Stimulated activated naive CD4-positive, alpha-beta T cell (primary cell): ENCODE results near the gene FEM1A.
"Not testable (repeated sequence)": the region's sequence is repeated elsewhere in the genome, so short reads cannot be mapped to it uniquely, and the experiment has no call there.

Experiments
- DNase-seq, 6 experiments: peaks; one replicate each; lab custom pipeline; 2025; lab: John Stamatoyannopoulos, UW

FEM1A gene, protein sequence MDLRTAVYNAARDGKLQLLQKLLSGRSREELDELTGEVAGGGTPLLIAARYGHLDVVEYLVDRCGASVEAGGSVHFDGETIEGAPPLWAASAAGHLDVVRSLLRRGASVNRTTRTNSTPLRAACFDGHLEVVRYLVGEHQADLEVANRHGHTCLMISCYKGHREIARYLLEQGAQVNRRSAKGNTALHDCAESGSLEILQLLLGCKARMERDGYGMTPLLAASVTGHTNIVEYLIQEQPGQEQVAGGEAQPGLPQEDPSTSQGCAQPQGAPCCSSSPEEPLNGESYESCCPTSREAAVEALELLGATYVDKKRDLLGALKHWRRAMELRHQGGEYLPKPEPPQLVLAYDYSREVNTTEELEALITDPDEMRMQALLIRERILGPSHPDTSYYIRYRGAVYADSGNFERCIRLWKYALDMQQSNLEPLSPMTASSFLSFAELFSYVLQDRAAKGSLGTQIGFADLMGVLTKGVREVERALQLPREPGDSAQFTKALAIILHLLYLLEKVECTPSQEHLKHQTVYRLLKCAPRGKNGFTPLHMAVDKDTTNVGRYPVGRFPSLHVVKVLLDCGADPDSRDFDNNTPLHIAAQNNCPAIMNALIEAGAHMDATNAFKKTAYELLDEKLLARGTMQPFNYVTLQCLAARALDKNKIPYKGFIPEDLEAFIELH

DNA sequence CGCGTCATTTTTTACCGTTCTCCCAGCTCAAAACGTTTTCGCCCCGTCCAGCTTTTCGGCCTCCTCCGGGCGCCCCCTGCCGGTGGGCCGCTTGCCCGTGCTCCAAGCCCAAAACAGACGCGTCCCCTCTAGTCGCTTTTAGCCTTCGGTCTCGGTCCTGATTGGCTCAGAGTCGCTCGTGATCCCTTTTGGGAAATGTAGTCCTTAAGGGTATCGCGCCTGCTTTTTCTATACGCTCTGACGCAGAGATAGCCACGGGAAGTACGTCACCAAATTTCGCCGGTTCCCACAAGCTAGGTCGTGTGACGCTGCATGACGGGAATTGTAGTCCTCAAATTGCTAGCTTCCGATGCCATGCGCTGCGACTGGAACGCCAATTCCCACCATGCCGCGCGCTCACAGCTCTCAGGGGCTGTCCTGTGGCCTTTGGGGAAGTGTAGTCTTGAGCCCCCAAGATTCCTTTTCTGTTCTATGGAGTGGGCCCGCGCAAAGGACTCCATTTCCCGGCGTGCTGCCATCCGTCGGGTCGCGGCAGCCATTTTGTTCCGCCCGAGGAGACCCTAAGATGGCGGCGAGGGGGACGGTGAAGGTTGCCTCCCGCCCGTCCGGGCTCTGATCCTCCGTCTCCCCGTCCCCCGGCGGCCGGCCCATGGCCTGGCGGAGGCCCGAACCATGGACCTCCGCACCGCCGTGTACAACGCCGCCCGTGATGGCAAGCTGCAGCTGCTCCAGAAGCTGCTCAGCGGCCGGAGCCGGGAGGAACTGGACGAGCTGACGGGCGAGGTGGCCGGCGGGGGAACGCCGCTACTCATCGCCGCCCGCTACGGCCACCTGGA is at the start of gene FEM1A:
TSS of gene FEM1A (plus strand) at position 552 of the 836 bp plus-strand sequence. CDS start at position 673, 121 bp downstream.
- peak; percentile 95 to 100 (median 99) for DNase-seq

DNA sequence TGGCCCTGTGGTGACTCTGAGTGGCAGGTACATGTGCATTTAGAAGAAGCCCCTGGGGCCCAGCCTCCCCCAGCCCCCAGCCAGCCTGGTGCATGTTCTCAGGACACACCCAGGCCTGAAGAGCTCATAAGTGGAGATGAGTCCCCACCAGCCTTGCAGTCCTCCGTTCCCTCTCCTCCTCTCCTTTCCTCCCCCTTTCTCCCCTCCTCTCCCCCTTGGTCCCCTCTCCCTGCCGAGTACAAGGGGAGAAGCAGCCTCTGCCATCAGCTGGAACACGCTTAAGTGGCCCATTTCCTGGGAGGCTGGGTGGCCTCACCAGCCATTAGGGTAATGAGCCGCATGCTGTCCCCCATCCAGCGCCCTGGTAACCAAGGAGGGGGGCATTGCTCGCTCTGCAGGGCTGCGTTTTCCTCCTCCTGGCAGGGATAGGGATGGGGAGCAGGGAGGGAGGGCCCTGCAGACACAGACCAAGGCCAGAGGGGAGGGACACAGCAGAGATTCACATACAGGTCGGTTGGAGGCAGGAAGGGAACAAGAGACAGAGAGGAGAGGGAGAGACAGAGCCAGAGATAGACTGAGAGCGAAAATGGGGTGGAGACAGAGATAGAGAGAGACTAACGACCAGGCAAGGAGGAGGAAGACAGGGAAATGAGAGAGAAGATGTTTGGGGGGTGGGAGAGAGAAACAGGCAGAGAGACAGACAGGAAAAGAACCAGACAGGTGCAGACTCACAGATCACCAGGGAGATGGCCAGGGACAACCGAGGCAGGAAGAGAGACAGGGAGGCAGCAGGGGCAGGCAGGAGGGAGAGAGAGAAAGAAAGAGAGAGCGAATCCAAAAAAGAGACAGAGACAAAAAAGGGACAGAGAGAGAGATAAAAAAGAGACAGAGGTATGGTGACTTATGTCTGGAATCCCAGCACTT is 48.5 kb upstream of the FEM1A start:
- DNase-seq = no peak

DNA sequence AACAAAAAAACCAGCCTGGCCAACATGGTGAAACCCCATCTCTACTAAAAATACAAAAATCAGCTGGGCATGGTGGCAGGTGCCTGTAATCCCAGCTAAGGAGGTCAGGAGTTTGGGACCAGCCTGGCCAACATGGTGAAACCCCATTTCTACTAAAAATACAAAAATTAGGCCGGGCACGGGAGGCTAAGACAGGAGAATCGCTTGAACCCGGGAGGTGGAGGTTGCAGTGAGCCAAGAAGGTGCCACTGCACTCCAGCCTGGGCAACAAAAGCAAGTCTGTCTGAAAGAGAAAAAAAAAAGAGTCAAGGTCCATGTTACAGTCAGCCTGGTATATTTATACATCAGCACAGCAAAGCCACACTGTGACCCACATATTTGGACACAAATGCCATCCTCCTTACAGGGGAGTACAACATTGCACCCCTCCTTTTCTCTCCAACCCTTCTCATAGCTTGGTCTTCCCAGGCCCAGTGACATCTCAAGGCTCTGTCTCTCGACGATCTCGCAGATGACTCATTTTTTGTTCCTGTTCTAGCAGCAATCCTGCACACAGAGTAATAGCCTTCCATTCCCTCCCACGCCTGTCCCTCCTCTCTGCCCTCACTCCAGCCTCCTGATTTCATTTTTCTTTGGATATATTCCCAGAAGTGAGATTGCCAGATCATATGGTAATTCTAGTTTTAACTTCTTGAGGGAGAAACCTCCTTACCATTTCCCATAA is 46.9 kb upstream of the FEM1A start:
- DNase-seq = no peak

DNA sequence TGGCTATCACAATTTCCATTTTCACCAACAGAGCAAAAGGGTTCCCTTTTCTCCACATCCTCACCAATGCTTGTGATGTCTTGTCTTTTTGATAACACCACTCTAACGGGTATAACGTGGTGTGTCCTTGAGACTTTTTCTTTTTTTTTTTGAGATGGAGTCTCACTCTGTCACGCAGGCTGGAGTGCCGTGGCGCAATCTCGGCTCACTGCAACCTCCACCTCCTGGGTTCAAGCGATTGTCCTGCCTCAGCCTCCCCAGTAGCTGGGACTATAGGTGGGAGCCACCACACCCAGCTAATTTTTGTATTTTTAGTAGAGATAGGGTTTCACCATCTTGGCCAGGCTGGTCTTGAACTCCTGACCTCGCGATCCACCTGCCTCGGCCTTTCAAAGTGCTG is 46.4 kb upstream of the FEM1A start:
- not testable (repeated sequence) for DNase-seq

DNA sequence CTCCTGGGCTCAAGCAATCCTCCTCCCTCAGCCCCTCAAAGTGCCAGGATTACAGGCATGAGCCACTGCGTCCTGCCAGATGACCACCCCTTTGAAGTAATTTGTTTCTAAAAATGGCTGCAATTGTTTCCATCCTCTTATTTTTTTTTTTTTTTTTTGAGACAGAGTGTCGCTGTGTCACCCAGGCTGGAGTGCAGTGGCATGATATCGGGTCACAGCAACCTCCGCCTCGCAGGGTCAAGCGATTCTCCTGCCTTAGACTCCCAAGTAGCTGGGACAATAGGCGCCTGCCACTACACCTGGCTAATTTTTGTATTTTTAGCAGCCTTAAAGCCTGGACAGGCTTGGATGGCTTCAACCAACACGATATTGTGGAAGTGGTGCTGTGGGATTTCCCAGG is 45.5 kb upstream of the FEM1A start:
- no peak for DNase-seq

DNA sequence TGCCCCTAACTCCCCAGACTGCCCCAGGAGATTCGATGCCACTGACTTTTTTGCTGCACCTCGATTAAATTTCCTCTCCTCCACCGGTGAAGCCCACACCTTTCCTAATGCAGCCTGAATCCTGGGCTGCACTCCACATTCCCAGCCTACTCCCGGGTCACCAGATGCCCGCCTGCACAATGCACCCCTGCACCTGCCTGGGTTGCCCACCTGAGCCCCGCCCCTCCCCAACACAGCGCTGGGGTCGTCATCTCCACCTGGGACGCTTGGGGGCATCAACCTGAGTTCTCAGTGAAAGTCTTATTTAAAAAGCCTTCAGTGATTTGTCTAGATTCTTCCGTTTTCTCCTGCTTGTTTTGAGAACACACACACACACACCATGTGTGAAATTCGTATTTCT is 43.3 kb upstream of the FEM1A start:
- DNase-seq = no peak

DNA sequence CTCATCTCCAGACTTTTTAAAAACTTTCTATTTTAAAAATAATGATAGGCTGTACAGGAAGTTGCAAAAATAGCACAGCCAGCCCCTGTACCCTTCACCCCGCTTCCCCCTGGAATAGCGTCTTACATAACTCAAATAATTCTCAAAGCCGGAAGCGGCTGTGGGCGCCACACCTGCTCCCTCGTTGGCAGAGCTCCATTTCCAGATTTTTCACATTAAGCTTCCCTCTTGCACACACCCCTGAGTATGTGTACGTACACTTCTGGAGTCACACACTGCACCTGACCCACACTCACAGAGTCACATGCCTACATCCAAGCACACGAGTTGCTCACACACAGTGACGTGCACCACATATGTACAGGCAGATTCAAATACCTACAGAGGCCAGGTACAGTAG is 42.9 kb upstream of the FEM1A start:
- no peak for DNase-seq

DNA sequence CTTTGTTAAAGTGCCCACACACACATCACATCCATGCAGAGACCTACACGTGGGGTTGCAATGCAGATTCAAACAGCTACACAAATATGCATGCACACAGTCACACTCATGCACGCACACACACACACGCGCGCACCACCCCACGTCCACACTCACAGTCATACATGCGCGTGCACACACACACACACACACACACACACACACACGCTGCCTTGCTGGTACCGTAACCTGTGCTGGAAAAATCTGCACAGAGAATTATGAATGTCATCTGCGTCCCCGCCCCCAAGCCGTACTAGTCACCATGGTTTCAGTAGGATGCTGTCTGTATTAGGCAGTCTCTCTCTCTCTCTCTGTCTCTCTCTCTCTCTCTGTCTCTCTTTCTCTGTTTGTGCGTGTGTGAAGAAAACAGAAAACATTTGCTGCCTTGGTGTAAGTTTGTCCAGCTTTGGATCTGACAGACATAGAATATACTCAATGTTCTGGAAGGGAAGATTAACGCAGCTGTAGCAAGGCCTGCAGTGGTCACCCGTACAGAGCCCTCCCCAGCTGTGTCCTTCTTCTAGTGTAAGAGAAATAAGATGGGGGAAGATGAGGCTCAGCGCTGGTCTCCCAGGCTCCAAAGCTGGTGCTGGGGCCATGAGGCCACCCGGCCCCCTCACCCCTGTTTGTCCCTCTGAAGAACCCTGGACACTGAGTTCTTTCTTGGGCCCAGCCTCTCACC is 41.5 kb upstream of the FEM1A start:
- DNase-seq = no peak

DNA sequence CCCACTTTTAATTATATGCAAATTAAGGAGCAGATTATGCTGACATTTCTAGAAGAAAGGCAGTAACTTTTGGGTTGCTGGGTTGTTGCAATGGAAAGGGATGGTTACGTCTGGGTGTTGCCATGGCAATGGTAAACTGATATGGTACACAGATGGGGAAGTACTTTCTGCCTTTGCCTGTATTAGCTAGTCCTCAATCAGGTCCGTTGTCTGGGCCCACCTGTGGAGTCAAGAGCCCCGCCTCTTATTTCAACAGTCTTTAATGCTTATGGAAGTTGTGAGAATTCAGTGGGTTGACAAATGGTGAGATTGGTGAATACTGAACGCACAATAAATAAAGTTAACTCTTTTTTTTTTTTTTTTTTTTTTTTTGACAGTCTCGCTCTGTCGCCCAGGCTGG is 37.3 kb upstream of the FEM1A start:
- no peak for DNase-seq

DNA sequence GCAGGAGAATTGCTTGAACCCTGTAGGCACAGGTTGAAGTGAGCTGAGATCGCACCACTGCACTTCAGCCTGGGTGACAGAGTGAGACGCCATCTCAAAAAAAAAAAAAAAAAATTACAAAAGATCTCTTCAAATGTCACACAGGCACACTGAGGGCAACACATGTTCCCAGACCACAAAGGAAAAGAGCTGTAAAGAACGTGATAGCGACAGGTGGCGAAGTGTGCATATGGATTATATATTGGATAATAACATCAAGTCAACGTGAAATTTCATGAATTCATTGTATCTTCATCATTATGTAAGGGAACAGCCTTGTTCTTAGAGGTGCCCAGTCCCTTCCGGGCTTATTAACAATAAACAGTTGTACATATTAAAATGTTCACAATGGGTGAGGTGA is 36.1 kb upstream of the FEM1A start:
- no peak for DNase-seq

DNA sequence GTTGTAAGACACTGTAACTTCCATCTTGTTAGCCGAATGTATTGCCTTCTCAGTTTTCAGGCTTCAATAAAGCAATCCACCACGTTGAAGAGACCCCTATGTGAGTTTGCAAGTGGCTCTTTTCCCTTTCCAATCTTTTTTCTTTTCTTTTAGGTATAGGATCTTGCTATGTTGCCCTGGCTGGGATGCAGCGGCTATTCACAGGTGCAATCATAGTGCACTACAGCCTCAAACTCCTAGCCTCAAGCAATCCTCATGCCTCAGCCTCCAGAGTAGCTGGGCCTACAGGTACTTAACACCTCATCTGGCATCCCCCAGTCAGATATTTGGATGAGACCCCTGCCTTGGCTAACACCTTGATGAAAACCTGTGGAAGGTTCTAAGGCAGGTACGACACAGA is 33.5 kb upstream of the FEM1A start:
- no peak for DNase-seq

DNA sequence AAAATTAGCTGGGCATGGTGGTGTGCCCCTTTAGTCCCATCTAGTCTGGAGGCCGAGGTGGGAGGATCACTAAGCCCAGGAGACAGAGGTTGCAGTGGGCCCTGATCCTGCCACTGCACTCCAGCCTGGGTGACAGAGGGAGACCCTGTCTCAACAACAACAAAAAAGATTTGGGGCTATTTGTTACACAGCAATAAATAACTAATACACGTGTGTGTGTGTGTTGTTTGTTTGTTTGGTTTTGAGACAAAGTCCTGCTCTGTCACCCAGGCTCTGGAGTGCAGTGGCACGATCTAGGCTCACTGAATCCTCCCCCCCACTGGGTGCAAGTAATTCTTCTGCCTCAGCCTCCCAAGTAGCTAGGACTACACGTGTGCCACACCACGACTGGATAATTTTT is 32.9 kb upstream of the FEM1A start:
- no peak for DNase-seq

DNA sequence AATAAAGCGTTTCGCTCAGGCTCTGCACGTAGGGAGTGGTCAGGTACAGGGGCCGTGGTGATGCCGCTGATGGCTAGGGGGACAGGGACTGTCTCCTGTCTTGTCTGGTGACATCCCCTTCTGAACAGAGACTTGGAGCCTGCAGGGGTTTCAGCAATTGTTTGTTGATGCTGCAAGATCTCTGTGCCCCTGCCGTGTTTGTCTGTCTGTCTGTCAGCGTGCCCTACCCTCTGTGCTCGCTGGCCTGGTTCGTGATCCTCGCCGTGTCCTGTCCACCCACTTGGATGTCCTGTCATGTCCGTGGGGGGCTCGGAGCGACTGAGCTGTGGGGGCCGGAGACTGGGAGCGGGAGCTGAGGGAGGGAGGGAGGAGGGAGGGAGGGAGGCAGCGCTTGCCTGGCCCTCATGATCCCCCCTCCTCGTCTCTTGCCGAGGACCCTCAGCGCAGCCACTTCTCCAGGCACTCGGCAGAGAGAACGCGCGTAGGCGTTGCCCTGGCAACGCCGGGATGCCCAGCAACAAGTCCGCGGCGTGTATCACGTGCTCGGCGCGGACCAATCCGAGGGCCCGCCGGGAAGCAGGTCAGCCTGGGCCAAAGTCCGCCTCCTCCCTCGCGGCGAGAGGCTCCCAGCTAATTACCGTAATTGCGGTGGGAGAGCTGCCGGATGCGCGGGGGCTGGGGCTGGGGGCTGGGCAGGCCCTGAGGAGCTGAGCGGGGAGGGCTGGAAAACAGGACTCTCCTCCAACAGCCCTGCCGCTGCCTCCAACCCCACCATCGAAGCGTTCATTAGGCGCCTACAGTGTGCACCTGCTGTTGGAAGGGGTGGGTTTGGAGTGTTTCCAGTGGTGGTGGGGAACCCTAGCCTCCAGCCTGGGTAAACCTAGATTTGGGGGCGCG is 31.9 kb upstream of the FEM1A start:
- peak in 1 of 6 experiments; percentile 4 for DNase-seq

DNA sequence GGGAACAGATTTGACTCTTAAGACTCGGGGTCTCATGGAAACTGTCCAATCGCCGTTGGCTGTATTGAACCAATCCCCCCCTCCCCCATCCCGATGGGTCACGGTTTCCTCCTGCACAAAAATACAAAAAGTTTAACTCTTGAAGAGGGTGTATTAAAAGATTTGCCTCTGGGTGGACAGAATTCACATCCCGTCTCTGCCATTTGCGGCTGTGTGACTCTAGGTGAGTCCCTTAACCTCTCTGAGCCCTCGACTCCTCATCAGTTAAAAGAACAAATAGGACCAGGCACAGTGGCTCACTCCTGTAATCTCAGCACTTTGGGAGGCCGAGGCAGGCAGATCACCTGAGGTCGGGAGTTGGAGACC is 31.3 kb upstream of the FEM1A start:
- no peak for DNase-seq

DNA sequence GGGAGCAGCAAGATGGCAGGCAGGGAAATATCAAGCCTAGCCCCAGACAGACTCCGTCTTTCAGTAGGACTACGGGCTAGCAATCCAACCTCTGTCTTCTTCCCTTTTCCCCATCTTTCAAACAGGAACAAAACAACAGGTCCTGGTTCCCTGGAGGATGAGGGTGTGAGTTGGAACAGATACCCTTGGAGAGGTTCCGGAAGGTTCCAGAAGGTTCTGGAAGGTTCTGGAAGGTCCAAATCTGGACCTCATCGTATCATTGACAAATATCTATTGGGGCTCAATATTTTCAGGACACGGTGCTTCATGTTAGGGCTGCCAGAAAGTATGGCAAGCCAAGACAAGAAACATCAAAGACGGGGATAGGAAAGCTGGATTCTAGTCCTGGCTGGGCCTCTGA is 28.5 kb upstream of the FEM1A start:
- no peak for DNase-seq

DNA sequence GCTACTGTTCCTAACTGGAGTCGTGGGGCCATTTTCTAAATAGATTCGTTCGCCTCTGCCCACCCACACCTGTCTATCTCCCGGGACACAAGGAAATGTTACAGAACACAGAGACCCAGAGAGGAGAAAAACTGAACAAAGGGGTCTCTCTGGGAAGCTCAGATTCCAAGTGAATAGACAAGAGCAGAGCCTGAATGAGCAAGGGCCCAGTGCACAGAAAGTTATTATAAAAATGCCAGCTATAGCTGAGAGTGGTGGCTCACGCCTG is 27.2 kb upstream of the FEM1A start:
- no peak for DNase-seq

DNA sequence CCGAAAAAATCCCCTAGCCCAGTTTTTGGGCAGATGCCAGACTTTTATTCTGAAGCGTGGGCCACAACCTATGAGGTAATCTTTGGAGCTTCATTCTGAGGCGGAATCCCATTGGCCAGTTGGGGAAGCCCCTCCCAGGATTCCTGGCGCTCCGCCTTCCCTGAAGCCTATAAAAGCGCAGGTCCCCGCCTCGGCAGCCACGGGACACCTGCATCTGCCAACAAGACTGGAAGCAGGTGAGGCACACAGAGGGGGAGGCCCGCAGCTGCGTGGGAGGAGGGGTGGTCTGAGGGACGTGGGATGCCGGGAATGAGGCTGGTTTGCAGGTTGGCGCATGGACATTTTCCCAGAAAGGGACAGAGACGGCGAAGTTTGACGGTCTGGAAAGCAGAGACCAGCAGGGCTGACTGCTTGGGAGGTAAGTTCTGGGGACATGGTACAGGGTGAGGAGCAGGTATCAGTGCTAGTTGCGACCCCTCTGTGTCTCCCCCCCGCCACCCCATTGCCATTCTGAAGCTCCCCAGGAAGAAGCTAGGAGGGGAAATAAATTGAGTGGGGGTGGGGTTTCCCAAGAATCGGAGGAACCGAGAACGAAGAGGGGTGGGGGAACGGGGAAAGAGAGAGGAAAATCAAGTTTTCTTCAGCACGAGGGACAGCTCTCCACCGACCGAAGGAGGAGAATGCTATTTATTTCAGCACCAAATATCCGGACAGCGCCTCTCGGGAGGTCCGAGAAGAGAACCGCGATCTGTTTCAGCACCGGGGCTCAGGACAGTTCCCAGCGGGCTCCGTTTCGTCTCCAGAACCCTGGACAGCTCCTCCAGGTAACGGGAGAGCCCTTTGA is 22.4 kb upstream of the FEM1A start:
- DNase-seq = peak; percentile 65 to 86 (median 80)

DNA sequence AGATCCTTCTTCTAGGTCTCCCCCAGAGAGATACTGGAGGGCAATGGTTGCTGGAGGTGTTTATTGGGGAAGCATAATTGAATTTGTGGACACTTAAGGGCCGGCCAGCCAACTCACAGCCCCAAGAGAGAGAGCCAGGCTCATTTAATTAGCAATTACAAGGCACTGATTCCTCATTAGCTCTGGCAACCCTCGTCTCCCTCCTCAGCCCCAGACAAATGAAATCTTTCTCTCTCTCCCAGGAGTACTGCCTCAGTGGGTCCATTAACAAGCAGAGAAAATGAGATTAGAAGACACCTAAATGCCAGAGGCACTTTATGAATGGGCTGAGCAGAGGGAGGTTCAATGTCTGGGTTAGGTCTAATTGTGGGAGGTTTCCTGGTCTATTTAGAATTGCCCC is 19.0 kb upstream of the FEM1A start:
- DNase-seq = no peak
